Measurements from ENCODE around the gene PSMD8.

DNA sequence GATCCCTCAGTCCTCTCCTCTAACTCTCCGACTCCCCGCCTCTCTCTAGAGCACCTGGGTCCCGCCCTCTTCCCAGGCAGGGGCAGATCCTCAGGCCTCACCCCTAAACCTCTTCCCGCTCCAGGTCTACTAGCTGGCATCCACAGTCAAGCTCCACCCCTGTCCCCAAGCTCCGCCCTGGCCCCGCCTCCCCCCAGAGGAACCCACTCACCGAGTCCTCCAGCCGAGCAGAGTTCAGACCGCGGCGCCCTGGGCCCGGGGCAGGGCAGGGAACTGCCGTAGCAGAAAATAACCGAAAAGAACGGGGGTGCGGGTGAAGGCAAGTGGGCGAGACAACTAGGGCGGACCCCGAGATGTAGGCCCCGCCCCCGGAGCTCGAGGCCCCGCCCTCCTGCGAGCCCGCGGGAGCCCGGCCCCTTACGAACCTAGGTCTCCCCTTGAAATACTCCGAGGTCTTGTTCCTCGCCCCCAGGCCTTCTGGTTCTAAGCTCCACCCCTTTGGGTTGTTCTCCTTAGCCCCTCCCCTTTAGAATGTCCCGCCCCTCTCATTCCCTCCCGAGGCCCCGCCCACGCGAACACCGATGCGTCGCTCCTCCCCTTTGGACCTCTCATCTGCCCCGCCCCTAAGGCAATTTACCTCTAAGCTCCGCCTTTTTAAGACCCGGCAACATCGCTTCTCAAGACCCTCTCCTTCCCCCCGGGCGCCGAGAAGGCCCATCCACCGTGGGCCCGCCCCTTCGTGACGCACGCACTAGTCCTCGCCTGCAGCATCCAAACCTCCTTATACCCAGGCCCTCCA, 13.4 kb downstream of the PSMD8 start, which contains the start of gene GGN:
- TF ChIP-seq CTCF (IDR thresholded peaks at IDR 0.05; ENCODE audit: low read depth, low read length, missing input control), result no peak
- TF ChIP-seq GABPA (IDR thresholded peaks at IDR 0.05 in 1 of 2, conservative IDR thresholded peaks at IDR 0.05 in 1 of 2), result no peak
- TF ChIP-seq FOXA1 (IDR thresholded peaks at IDR 0.05), result no peak
- TF ChIP-seq, protein P1, sequence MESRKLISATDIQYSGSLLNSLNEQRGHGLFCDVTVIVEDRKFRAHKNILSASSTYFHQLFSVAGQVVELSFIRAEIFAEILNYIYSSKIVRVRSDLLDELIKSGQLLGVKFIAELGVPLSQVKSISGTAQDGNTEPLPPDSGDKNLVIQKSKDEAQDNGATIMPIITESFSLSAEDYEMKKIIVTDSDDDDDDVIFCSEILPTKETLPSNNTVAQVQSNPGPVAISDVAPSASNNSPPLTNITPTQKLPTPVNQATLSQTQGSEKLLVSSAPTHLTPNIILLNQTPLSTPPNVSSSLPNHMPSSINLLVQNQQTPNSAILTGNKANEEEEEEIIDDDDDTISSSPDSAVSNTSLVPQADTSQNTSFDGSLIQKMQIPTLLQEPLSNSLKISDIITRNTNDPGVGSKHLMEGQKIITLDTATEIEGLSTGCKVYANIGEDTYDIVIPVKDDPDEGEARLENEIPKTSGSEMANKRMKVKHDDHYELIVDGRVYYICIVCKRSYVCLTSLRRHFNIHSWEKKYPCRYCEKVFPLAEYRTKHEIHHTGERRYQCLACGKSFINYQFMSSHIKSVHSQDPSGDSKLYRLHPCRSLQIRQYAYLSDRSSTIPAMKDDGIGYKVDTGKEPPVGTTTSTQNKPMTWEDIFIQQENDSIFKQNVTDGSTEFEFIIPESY (IDR thresholded peaks at IDR 0.05), result no peak

Measured in liver (tissue), 3 donors.